Measurements from ENCODE around the gene UBE2G2. TPM values are rescaled to one million over a fixed set of nuclear protein-coding genes. Genes with fewer than 3 reads are reported as not detected.

Gene UBE2G2
- total RNA-seq, 1 donor from 2014 or later: 80.2 TPM

GRCh38 chr21:44763451-44764318 is 37.9 kb downstream of the UBE2G2 start:
- DNase-seq: no peak

GRCh38 chr21:44763050-44763378 is 38.6 kb downstream of the UBE2G2 start:
- DNase-seq: peak; percentile 44

- no peak for DNase-seq
Observed at GRCh38 chr21:44762221-44763049, 39.2 kb downstream of the UBE2G2 start.

GRCh38 chr21:44761747-44762208 is 39.8 kb downstream of the UBE2G2 start:
- DNase-seq: no peak

- peak; percentile 40 for DNase-seq
Observed at GRCh38 chr21:44761011-44761729, 40.5 kb downstream of the UBE2G2 start.

GRCh38 chr21:44760376-44760775 is 41.2 kb downstream of the UBE2G2 start:
- no peak for DNase-seq

GRCh38 chr21:44759628-44760285 is 41.9 kb downstream of the UBE2G2 start:
- no peak for DNase-seq

GRCh38 chr21:44758781-44759627 is 42.6 kb downstream of the UBE2G2 start:
- DNase-seq: no peak

GRCh38 chr21:44758141-44758561 is 43.5 kb downstream of the UBE2G2 start:
- DNase-seq: no peak

GRCh38 chr21:44757731-44758130 is 43.9 kb downstream of the UBE2G2 start:
- DNase-seq: no peak

GRCh38 chr21:44756423-44757185 is 45.0 kb downstream of the UBE2G2 start:
- DNase-seq: no peak

- DNase-seq: no peak
Observed at GRCh38 chr21:44755227-44755626, 46.4 kb downstream of the UBE2G2 start.

GRCh38 chr21:44753357-44753756 is 48.3 kb downstream of the UBE2G2 start:
- DNase-seq: no peak

- no peak for DNase-seq
Observed at GRCh38 chr21:44752671-44753235, 48.9 kb downstream of the UBE2G2 start.

- DNase-seq: no peak
Observed at GRCh38 chr21:44751799-44752636, 49.6 kb downstream of the UBE2G2 start.

GRCh38 chr21:44751186-44751798 is 50.3 kb downstream of the UBE2G2 start:
- DNase-seq: no peak

GRCh38 chr21:44750675-44751025 is 51.0 kb downstream of the UBE2G2 start:
- DNase-seq: no peak

Measured in tongue (tissue), 2 donors.